NCI-H1436 (cell line): Measurements from ENCODE around the gene PMEPA1.

Experiments used
- DNase-seq: peaks from one replicate; lab custom pipeline; 2025; lab: John Stamatoyannopoulos, UW

The PMEPA1 gene

GRCh38 chr20:57621421-57622200, 88.2 kb downstream of the PMEPA1 start:
- DNase-seq, result no peak

- no peak for DNase-seq
Observed at GRCh38 chr20:57620999-57621398, 88.8 kb downstream of the PMEPA1 start.

- no peak for DNase-seq
Observed at GRCh38 chr20:57620274-57620990, 89.4 kb downstream of the PMEPA1 start, which contains the start of gene ZBP1. TSS of gene ZBP1 (minus strand) at chr20:57620426. CDS start at chr20:57620295, 131 bp downstream.

GRCh38 chr20:57619051-57619831, 90.6 kb downstream of the PMEPA1 start:
- no peak for DNase-seq

GRCh38 chr20:57618764-57619050, 91.1 kb downstream of the PMEPA1 start:
- no peak for DNase-seq

- DNase-seq, result no peak
Observed at GRCh38 chr20:57618091-57618763, 91.6 kb downstream of the PMEPA1 start.

- DNase-seq, result no peak
Observed at GRCh38 chr20:57617079-57617795, 92.6 kb downstream of the PMEPA1 start.

GRCh38 chr20:57616143-57616951, 93.5 kb downstream of the PMEPA1 start:
- DNase-seq, result no peak

GRCh38 chr20:57615445-57615811, 94.4 kb downstream of the PMEPA1 start:
- DNase-seq, result no peak

- no peak for DNase-seq
Observed at GRCh38 chr20:57614490-57615444, 95.0 kb downstream of the PMEPA1 start.

- no peak for DNase-seq
Observed at GRCh38 chr20:57613481-57613921, 96.3 kb downstream of the PMEPA1 start.

GRCh38 chr20:57612916-57613315, 96.9 kb downstream of the PMEPA1 start:
- DNase-seq, result no peak

GRCh38 chr20:57612436-57612835, 97.4 kb downstream of the PMEPA1 start:
- DNase-seq, result no peak

GRCh38 chr20:57611586-57612311, 98.1 kb downstream of the PMEPA1 start:
- no peak for DNase-seq

- DNase-seq, result no peak
Observed at GRCh38 chr20:57610261-57610952, 99.4 kb downstream of the PMEPA1 start.

GRCh38 chr20:57609842-57610167, 100.0 kb downstream of the PMEPA1 start:
- DNase-seq, result no peak

- no peak for DNase-seq
Observed at GRCh38 chr20:57609086-57609841, 100.6 kb downstream of the PMEPA1 start.

GRCh38 chr20:57608516-57608915, 101.3 kb downstream of the PMEPA1 start:
- DNase-seq, result no peak
